IPS-20b (cell line): Measurements from ENCODE around the gene CADM1.

Experiments
- H3K27ac ChIP-seq: one replicate; pipeline ENCODE4 v1.5.1; 2013; ENCODE audit warnings: low read length
- H3K27me3 ChIP-seq: 2 replicates; pipeline ENCODE4 v1.6.1; 2013; ENCODE audit warnings: mild to moderate bottlenecking, low read length, inconsistent platforms; ENCODE audit not compliant: insufficient read depth
- H3K36me3 ChIP-seq: 2 replicates; pipeline ENCODE4 v1.6.1; 2013; ENCODE audit warnings: low read depth, mild to moderate bottlenecking, inconsistent platforms, low read length, moderate library complexity; ENCODE audit not compliant: insufficient read depth
- H3K4me1 ChIP-seq: 2 replicates; pipeline ENCODE4 v1.6.1; 2013; ENCODE audit warnings: mild to moderate bottlenecking, control low read depth, inconsistent platforms, low read length, moderate library complexity; ENCODE audit not compliant: insufficient read depth
- H3K4me3 ChIP-seq: 2 replicates; pipeline ENCODE4 v1.5.1; 2013; ENCODE audit warnings: mild to moderate bottlenecking, low read length, inconsistent platforms
- H3K9ac ChIP-seq: 2 replicates; pipeline ENCODE4 v1.6.1; 2013; ENCODE audit warnings: low read depth, mild to moderate bottlenecking, inconsistent platforms, low read length, moderate library complexity
- H3K9me3 ChIP-seq: 2 replicates; pipeline ENCODE4 v1.6.1; 2013; ENCODE audit warnings: mild to moderate bottlenecking, low read depth, low read length, inconsistent platforms; ENCODE audit not compliant: insufficient read depth

The CADM1 gene

DNA sequence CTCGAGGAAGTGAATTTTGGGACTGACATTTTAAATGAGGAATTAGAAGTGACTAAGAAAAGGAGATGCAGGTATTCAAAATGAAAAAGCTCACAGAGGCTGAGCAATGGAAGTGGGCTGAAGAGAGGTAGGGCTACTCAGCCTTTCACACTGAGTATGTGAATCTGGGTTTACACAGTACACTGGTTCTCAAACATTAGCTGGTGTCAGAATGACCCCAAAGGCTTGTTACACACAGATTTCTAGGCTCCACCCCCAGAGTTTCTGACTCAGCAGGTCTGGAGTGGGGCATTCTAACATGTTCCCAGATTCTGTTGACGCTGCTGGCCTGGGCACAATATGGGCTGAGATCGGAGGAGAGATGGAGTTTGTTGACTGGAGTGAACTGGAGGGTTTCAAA, 32.8 kb downstream of the CADM1 start:
- no peak overlapping the region for H3K27ac ChIP-seq
- H3K4me1 ChIP-seq: no peaks in the 10 kb centered on the region
- H3K4me3 ChIP-seq: no peak overlapping the region
- no peak overlapping the region for H3K9ac ChIP-seq
- no peaks in the 10 kb centered on the region for H3K36me3 ChIP-seq
- H3K9me3 ChIP-seq: no peaks in the 10 kb centered on the region
- no peaks in the 10 kb centered on the region; the same call in 1 of the 2 replicates for H3K27me3 ChIP-seq

GRCh38 chr11:115470928-115471327, 33.3 kb downstream of the CADM1 start:
- Histone ChIP-seq H3K36me3 (no peaks in the 10 kb centered on the region), H3K4me3 (no peak overlapping the region), H3K9me3 (no peaks in the 10 kb centered on the region), H3K9ac (no peak overlapping the region), H3K27me3 (no peaks in the 10 kb centered on the region), H3K27ac (no peak overlapping the region), H3K4me1 (no peaks in the 10 kb centered on the region)

- H3K27me3 ChIP-seq: no peaks in the 10 kb centered on the region
- H3K36me3 ChIP-seq: no peaks in the 10 kb centered on the region
- no peaks in the 10 kb centered on the region for H3K9me3 ChIP-seq
- no peak overlapping the region for H3K27ac ChIP-seq
- peaks cover 4% of the 10 kb centered on the region; the same call in 1 of the 2 replicates for H3K4me1 ChIP-seq
- H3K4me3 ChIP-seq: no peak overlapping the region
- H3K9ac ChIP-seq: no peak overlapping the region
These were observed 34.9 kb downstream of the CADM1 start for GRCh38 chr11:115469361-115469760.

DNA sequence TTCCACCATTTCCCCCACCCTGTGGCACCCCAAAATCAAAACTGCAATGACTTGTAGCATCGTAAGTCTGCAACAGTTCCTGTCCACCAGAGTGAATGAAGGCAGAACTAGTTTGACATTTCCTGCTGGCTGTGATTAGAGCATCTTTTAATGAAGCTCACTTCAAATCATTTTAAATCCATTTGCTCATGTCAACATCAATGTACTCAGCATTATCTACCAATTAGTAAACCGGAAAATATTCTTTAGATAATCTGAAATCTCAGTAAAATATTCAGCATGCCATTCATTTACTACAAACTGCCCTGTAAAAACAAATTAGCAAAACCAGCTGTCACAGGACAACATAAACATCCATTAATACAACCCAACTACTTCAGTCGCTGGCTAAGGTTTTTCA, 38.1 kb downstream of the CADM1 start:
- H3K4me1 ChIP-seq: peaks cover 25% of the 10 kb centered on the region
- no peak overlapping the region for H3K27ac ChIP-seq
- H3K9me3 ChIP-seq: no peaks in the 10 kb centered on the region
- H3K36me3 ChIP-seq: no peaks in the 10 kb centered on the region
- H3K9ac ChIP-seq: no peak overlapping the region
- no peak overlapping the region for H3K4me3 ChIP-seq
- H3K27me3 ChIP-seq: no peaks in the 10 kb centered on the region

DNA sequence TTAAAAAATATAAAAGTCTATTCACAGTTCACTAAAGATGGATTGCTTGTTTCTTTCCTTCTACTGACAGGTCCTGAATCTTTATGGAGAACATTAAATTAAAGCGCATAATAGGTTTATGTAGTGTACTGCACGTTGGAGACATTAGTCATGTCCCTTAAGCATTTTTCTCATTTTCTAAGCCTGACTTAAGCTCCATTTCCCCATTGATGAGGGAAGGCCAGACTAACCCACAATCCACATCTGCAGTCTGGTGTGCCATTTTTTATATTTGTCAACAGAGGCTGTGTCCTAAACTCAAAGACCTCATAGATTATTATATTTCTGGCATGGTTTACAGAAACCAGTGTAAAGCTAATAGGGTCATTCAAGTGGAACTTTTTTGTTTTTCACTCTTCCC, 39.9 kb downstream of the CADM1 start:
- H3K4me1 ChIP-seq: peaks cover 25% of the 10 kb centered on the region
- no peak overlapping the region for H3K9ac ChIP-seq
- no peaks in the 10 kb centered on the region for H3K27me3 ChIP-seq
- no peak overlapping the region for H3K27ac ChIP-seq
- no peaks in the 10 kb centered on the region for H3K36me3 ChIP-seq
- H3K4me3 ChIP-seq: no peak overlapping the region
- no peaks in the 10 kb centered on the region for H3K9me3 ChIP-seq

DNA sequence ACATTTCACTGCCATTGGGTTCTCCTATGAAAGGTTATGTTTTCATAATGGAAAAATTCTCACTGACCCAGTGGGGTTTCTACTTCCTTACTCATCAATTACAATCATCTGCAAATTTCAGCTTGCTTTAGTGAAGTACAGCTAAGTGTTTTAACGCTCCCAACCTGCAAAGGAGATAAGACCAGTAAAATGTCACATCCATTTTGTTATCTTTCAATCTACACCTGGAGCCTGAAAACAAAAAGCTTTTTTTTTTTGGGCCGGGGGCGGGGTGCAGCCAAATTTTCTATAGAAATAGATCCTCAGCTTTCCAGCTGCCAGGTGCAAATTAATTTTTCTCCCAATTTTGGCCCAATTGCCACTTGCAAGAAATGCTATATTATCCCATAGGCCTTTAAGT, 40.6 kb downstream of the CADM1 start:
- Histone ChIP-seq H3K36me3 (no peaks in the 10 kb centered on the region), H3K9me3 (no peaks in the 10 kb centered on the region), H3K4me3 (no peak overlapping the region), H3K27ac (no peak overlapping the region), H3K27me3 (no peaks in the 10 kb centered on the region), H3K4me1 (peaks cover 28% of the 10 kb centered on the region), H3K9ac (no peak overlapping the region)

DNA sequence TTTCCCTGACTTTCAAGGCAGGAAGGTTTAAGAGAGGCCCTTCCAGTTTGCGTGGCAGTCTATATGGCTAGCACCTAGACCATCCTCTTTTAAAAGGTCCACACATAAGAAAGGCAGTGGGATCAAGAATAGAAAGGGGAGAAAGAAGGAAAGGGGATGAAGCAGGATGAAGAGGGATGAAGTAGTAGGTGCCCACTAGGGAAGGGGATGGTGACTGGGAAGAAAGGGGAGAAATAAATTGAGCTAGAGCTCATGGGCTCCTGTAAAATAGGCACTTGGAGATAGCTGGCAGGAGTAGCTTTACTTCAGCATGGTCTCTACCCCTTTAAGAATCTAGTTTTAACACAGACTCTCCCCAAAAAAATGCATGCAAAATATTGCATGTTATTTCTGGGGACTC, 41.5 kb downstream of the CADM1 start:
- Histone ChIP-seq H3K36me3 (no peaks in the 10 kb centered on the region), H3K27me3 (no peaks in the 10 kb centered on the region), H3K27ac (no peak overlapping the region), H3K4me1 (peaks cover 28% of the 10 kb centered on the region), H3K9me3 (no peaks in the 10 kb centered on the region), H3K9ac (no peak overlapping the region), H3K4me3 (no peak overlapping the region)

GRCh38 chr11:115462004-115462541, 42.1 kb downstream of the CADM1 start:
- no peak overlapping the region for H3K4me3 ChIP-seq
- H3K27me3 ChIP-seq: no peaks in the 10 kb centered on the region
- H3K36me3 ChIP-seq: no peaks in the 10 kb centered on the region
- no peaks in the 10 kb centered on the region for H3K9me3 ChIP-seq
- no peak overlapping the region for H3K9ac ChIP-seq
- H3K27ac ChIP-seq: no peak overlapping the region
- H3K4me1 ChIP-seq: peaks cover 28% of the 10 kb centered on the region

DNA sequence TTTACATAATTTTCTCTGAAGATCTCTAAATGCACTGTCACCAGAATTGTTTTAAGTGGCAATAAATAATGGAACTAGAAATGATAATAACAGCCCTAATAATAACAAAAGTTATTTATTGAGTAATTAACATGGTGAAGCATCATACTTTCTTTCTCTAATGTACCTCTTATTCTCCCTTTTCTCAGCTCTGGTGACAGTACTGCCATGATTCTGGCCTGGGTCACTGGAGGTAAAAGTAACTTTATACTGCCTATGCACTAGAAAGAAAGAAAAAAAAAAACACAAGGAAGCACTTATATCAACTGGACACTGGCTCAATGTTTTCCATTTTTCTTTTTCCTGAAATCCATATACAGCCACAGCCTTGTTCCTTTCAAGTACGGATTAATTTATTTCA, 43.7 kb downstream of the CADM1 start:
- H3K4me1 ChIP-seq: peaks cover 33% of the 10 kb centered on the region
- no peaks in the 10 kb centered on the region for H3K9me3 ChIP-seq
- no peak overlapping the region for H3K4me3 ChIP-seq
- no peaks in the 10 kb centered on the region for H3K36me3 ChIP-seq
- H3K9ac ChIP-seq: no peak overlapping the region
- H3K27ac ChIP-seq: no peak overlapping the region
- no peaks in the 10 kb centered on the region for H3K27me3 ChIP-seq

DNA sequence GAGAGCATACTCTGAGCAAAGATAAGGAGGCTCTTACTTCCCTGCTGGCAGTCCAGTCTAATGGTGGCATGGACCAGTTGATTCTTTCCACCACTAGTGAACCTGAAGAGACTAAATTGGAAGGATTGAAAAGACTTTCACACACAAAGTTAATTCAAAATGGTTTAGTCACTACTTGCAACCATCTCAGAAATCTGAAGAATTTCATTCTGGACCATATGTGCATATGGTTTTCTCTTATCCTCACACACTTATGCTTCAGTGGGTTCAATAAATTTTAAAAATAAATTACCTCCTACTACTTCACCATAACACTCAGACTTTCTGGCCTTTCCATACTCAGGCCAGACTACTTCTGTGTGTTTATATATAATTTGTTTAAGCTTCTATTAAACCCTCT, 44.7 kb downstream of the CADM1 start:
- no peak overlapping the region for H3K27ac ChIP-seq
- no peaks in the 10 kb centered on the region for H3K36me3 ChIP-seq
- H3K4me1 ChIP-seq: peaks cover 35% of the 10 kb centered on the region
- no peak overlapping the region for H3K4me3 ChIP-seq
- no peaks in the 10 kb centered on the region for H3K9me3 ChIP-seq
- no peaks in the 10 kb centered on the region for H3K27me3 ChIP-seq
- H3K9ac ChIP-seq: no peak overlapping the region

- peaks cover 34% of the 10 kb centered on the region for H3K4me1 ChIP-seq
These were observed 45.3 kb downstream of the CADM1 start for GRCh38 chr11:115458877-115459276.

DNA sequence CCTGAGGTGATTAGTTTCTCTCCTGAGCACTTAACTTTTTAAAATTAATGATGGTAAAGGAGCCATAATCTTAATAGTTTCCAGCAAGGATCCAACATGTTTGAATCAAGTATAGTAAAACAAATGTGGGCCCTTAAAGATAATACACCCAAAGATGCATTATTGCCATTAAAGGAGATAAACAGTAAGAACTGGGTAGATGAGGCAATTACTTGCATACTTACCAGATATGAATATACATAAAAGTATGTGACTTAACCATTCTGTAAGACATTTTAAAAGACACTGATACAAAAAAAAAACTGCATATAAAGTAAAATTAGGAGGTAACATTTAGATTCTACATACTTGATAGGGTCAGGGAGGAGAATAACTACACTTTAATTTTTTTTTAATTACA, 48.2 kb downstream of the CADM1 start:
- Histone ChIP-seq H3K27me3 (no peaks in the 10 kb centered on the region), H3K9ac (no peak overlapping the region), H3K4me1 (peaks cover 18% of the 10 kb centered on the region), H3K4me3 (no peak overlapping the region), H3K9me3 (no peaks in the 10 kb centered on the region), H3K27ac (no peak overlapping the region), H3K36me3 (no peaks in the 10 kb centered on the region)

More at GRCh38 chr11:115458877-115459276, 45.3 kb downstream of the CADM1 start:
- H3K4me3 ChIP-seq: no peak overlapping the region
- H3K27ac ChIP-seq: no peak overlapping the region
- no peaks in the 10 kb centered on the region for H3K27me3 ChIP-seq
- no peaks in the 10 kb centered on the region for H3K9me3 ChIP-seq
- no peaks in the 10 kb centered on the region for H3K36me3 ChIP-seq
- H3K9ac ChIP-seq: no peak overlapping the region
